ENCODE results near the gene EHD4.

The EHD4 gene

DNA sequence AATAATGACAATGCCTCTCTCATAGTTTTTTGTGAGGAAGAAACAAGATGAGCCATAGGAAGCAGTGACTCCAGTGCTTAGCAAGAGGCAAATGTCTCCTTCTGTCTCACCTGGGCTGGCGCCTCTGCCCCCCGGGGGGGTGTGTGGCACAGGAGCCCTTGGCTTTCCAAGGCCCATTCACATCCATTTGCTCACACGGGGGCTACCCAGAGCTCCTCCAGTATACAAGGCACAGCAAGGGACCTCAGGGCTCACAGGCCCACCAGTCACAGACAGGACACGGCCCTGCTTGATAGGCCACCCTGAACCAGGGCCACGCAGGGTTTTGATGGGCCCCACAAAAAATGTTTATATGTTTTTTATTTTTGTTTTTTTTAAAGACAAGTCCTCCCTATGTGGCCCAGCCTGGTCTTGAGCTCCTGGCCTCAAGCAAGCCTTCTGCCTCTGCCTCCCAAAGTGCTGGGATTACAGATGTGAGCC, 21.9 kb upstream of the EHD4 start:
- H3K4me1 ChIP-seq (ENCODE audit: low read length), result no peaks in the 10 kb centered on the region
- H3F3A ChIP-seq (ENCODE audit: insufficient read depth, low read length), result no peaks in the 10 kb centered on the region
- H3K9me2 ChIP-seq (replicated peaks; ENCODE audit: insufficient read depth, low read length), result no peaks in the 10 kb centered on the region
- no peak overlapping the region for H3K4me3 ChIP-seq (ENCODE audit: low read length)
- H3K9ac ChIP-seq (ENCODE audit: low read length), result no peak overlapping the region
- H3K79me2 ChIP-seq (ENCODE audit: low read length), result no peaks in the 10 kb centered on the region
- H3K36me3 ChIP-seq (replicated peaks; ENCODE audit: insufficient read depth, low read length), result no peaks in the 10 kb centered on the region
- no peak overlapping the region for H2AFZ ChIP-seq (ENCODE audit: low read length)
- H3K27me3 ChIP-seq (replicated peaks; ENCODE audit: insufficient read depth, low read length), result no peaks in the 10 kb centered on the region
- H4K20me1 ChIP-seq (ENCODE audit: insufficient read depth, low read length), result no peaks in the 10 kb centered on the region
- H3K9me3 ChIP-seq (replicated peaks; ENCODE audit: insufficient read depth, low read length), result no peaks in the 10 kb centered on the region
- no peak overlapping the region for H3K27ac ChIP-seq (ENCODE audit: low read length)
- DNase-seq, result no peak
- TF ChIP-seq EZH2phosphoT487 (IDR thresholded peaks at IDR 0.05; ENCODE audit: low read length), result no peak
- TF ChIP-seq EZH2 (optimal IDR thresholded peaks at IDR 0.05; ENCODE audit: low read depth, low read length), result no peak
- TF ChIP-seq, protein P1, sequence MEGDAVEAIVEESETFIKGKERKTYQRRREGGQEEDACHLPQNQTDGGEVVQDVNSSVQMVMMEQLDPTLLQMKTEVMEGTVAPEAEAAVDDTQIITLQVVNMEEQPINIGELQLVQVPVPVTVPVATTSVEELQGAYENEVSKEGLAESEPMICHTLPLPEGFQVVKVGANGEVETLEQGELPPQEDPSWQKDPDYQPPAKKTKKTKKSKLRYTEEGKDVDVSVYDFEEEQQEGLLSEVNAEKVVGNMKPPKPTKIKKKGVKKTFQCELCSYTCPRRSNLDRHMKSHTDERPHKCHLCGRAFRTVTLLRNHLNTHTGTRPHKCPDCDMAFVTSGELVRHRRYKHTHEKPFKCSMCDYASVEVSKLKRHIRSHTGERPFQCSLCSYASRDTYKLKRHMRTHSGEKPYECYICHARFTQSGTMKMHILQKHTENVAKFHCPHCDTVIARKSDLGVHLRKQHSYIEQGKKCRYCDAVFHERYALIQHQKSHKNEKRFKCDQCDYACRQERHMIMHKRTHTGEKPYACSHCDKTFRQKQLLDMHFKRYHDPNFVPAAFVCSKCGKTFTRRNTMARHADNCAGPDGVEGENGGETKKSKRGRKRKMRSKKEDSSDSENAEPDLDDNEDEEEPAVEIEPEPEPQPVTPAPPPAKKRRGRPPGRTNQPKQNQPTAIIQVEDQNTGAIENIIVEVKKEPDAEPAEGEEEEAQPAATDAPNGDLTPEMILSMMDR (IDR thresholded peaks at IDR 0.05; ENCODE audit: low read length), result no peak
- H3K4me2 ChIP-seq (ENCODE audit: low read depth, low read length), result no peak overlapping the region

DNA sequence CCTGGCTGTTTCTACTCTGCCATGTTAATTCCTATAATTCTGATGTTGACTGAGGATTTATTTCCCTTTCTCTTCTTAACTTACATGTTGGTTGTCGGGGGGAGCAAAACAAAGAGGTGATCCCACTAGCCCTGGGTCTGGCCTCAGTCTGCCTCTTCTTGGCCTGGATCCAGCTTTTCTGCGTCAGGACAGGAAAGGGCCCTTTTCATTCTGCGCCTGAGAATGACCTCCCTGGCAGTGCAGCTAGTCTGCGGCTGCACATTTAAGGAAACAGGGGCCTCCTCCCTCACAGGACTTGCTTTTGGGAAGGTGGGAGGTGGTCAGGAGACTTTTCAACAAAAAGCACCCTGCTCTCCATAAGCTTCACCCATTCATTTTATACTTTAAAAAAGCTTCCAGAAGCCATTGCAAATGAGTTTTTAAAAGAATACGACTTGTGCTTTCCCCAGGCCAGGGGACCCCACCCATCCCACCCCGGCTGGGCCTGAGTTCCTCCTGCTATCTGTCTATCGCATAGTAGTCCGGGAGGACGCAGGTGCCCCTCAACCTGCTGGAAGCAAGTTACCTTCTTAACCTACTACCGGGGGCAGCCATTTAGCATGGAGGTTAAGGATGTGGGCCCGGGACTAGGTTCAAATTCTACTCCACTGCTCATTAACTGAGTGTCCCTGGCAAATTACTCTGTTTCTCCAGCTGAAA, 21.3 kb upstream of the EHD4 start:
- Histone ChIP-seq H3K9me3 (replicated peaks; ENCODE audit: insufficient read depth, low read length) (no peaks in the 10 kb centered on the region), H4K20me1 (ENCODE audit: insufficient read depth, low read length) (no peaks in the 10 kb centered on the region), H3K4me3 (ENCODE audit: low read length) (no peak overlapping the region), H3K27me3 (replicated peaks; ENCODE audit: insufficient read depth, low read length) (no peaks in the 10 kb centered on the region), H3K79me2 (ENCODE audit: low read length) (no peaks in the 10 kb centered on the region), H3K4me1 (ENCODE audit: low read length) (no peaks in the 10 kb centered on the region), H3F3A (ENCODE audit: insufficient read depth, low read length) (no peaks in the 10 kb centered on the region), H2AFZ (ENCODE audit: low read length) (no peak overlapping the region), H3K27ac (ENCODE audit: low read length) (no peak overlapping the region), H3K4me2 (ENCODE audit: low read depth, low read length) (no peak overlapping the region), H3K9me2 (replicated peaks; ENCODE audit: insufficient read depth, low read length) (no peaks in the 10 kb centered on the region), H3K36me3 (replicated peaks; ENCODE audit: insufficient read depth, low read length) (no peaks in the 10 kb centered on the region), H3K9ac (ENCODE audit: low read length) (no peak overlapping the region)
- no peak for DNase-seq
- TF ChIP-seq, protein P1 (IDR thresholded peaks at IDR 0.05; ENCODE audit: low read length), result no peak
- TF ChIP-seq EZH2 (optimal IDR thresholded peaks at IDR 0.05; ENCODE audit: low read depth, low read length), result no peak

- Histone ChIP-seq H3K9me2 (replicated peaks; ENCODE audit: insufficient read depth, low read length) (no peaks in the 10 kb centered on the region), H3K4me2 (ENCODE audit: low read depth, low read length) (no peak overlapping the region), H3K4me1 (ENCODE audit: low read length) (no peaks in the 10 kb centered on the region), H3K79me2 (ENCODE audit: low read length) (no peaks in the 10 kb centered on the region), H3K9ac (ENCODE audit: low read length) (no peak overlapping the region), H4K20me1 (ENCODE audit: insufficient read depth, low read length) (no peaks in the 10 kb centered on the region), H3K4me3 (ENCODE audit: low read length) (no peak overlapping the region), H3K27me3 (replicated peaks; ENCODE audit: insufficient read depth, low read length) (no peaks in the 10 kb centered on the region), H3K27ac (ENCODE audit: low read length) (no peak overlapping the region), H3F3A (ENCODE audit: insufficient read depth, low read length) (no peaks in the 10 kb centered on the region), H2AFZ (ENCODE audit: low read length) (no peak overlapping the region), H3K9me3 (replicated peaks; ENCODE audit: insufficient read depth, low read length) (no peaks in the 10 kb centered on the region), H3K36me3 (replicated peaks; ENCODE audit: insufficient read depth, low read length) (no peaks in the 10 kb centered on the region)
- TF ChIP-seq, protein P1 (IDR thresholded peaks at IDR 0.05; ENCODE audit: low read length), result no peak
- TF ChIP-seq EZH2 (optimal IDR thresholded peaks at IDR 0.05; ENCODE audit: low read depth, low read length) (no peak), EZH2phosphoT487 (IDR thresholded peaks at IDR 0.05; ENCODE audit: low read length) (no peak)
- DNase-seq, result no peak
These were observed 20.4 kb upstream of the EHD4 start for GRCh38 chr15:41992803-41993190.

All from MM.1S (cell line).